ENCODE results near the gene SLC19A3.
"Not testable (repeated sequence)": the region's sequence is repeated elsewhere in the genome, so short reads cannot be mapped to it uniquely, and the experiment has no call there.

Gene SLC19A3

GRCh38 chr2:227717687-227718567 lies at the start of gene SLC19A3:
TSS of gene SLC19A3 (minus strand) at chr2:227718028. CDS start at chr2:227702318, 15,710 bp downstream.
- DNase-seq, result peak; percentile 44

- DNase-seq, result peak; percentile 59
Observed at GRCh38 chr2:227766373-227766883, 48.6 kb upstream of the SLC19A3 start.

DNA sequence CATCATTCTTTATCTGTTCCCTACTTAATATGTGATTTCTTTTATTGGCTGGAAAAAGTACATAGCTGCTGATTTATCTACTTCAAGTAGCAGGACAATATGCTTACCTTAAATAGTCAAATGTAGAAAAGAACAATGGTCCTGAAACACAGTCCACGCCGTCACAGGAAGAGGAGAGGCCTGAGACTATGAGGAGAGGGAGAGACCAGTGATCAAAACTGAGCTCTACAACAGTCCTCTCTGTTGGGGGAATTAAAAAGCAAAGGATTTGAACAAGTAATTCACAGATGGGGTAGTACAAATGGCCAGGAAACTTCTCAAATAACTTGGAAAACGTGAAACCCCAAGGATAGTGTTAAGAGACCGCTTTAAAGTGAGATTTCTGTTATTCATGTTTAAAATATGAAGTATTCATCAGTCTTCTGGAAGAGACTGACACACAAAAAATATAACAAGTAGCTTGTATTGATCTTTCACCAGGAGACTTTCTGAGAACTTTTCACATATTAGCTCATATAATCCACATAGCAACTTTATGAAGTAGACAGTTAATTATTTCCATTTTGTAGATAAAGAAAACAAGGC lies 48.1 kb upstream of the SLC19A3 start:
- DNase-seq, result no peak

DNA sequence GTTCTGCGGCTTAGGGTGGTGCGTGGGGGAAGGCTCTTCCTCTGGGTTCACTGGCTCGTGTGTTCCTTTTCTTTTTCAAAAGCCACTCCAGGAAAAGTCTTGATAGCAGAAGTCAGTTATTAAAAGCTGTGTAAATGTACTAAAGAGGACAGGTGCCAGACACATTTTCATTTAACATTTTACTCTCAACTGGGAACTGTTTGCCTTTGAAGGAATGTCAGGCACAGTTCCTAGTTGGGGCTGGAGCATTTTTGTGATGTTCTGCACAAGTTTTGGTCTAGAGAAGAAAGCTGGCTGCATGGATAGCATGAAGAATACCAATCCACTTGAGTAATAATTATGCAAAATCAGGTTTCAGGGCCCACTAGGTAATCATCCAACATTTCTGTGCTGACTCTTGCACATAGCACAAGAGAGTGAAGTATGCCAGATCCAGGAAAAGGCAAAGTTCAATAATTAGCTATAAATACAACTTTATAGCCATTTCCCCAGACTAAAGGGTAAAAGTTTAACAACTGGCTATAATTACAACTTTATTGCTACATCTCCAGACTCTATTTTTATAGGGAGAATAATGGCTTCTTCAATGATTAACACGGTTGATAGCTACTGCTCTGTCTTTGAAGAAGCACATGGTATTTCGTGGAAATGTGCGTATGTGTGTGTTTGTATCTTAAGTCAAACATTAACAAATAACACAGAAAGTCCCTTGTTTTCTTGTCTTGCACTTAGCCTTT lies 44.1 kb upstream of the SLC19A3 start:
- no peak for DNase-seq

DNA sequence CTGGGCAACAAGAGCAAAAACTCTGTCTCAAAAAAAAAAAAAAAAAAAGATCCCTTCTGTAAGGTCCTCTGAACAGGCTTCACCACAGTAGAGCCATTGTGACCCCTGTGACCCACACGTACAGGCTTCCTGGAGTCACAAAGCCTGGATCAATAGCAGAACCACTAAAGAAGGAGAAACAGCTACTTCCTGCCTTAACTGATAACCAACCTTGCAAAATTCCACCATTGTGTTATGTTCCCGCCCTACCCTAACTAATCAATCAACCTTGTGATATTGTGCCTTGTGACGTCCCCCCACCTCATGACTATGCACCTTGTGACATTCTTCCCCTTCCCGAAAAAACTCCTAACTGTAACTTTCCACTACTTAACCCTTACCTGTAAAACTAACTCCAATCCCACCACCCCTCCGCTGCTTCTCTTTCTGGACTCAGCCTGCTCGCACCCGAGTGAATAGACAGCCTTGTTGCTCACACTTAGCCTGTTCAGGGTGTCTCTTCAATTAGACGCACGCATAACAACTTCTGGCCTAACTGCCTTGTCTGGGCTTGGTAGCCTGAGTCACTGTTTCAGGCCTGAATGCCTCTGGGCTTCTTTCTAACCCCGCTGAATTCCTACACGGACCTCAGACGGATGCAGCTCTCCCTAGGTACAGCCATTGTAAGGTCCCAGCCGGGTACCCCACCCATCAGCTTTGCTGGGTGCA lies 41.7 kb upstream of the SLC19A3 start:
- no peak for DNase-seq

DNA sequence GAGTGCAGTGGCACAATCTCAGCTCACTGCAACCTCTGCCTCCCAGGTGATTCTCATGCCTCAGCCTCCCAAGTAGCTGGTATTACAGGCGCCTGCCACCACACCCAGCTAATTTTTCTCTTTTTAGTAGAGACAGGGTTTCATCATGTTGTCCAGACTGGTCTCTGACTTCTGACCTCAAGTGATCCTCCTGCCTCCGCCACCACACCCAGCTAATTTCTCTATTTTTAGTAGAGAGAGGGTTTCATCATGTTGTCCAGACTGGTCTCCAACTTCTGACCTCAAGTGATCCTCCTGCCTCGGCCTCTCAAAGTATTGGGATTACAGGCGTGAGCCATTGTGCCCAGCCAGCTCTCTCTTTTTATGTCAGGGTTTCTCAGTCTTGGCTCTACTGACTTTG lies 38.4 kb upstream of the SLC19A3 start:
- DNase-seq, result not testable (repeated sequence)

- DNase-seq, result no peak
Observed at GRCh38 chr2:227748079-227748478, 30.3 kb upstream of the SLC19A3 start.

DNA sequence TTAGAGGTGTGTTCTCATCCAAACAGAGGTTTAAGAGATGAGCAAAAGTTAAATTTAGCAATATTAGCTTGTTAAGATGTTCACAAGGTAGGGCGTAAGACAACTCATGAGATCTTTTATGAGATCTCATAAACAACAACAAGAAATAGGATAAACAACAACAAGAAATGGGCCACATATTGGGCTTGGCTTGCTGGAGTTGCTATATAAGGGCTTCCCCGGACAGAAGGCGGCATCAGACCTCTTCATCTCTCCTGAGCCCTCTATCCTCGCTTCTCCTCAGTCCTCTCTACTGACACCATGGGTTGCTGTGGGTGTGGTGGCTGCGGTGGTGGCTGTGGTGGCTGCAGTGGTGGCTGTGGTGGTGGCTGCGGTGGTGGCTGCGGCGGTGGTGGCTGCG lies 27.8 kb upstream of the SLC19A3 start, which contains the start of gene SCYGR8:
TSS of gene SCYGR8 (plus strand) at position 301 of the 400 bp plus-strand sequence. CDS start at position 301, 0 bp downstream.
- DNase-seq, result no peak

DNA sequence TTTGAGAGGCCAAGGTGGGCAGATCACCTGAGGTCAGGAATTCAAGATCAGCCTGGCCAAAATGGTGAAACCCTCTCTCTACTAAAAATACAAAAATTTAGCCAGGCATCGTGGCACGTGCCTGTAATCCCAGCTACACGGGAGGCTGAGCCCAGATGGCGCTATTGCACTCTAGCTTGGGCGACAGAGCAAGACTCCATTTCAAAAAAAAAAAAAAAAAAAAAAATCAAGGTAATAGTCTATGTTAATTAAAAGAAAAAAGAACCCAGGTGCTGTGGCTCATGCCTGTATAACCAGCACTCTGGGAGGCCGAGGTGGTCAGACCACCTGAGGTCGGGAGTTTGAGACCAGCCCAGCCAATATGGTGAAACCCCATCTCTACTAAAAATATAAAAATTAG lies 22.9 kb upstream of the SLC19A3 start:
- not testable (repeated sequence) for DNase-seq

DNA sequence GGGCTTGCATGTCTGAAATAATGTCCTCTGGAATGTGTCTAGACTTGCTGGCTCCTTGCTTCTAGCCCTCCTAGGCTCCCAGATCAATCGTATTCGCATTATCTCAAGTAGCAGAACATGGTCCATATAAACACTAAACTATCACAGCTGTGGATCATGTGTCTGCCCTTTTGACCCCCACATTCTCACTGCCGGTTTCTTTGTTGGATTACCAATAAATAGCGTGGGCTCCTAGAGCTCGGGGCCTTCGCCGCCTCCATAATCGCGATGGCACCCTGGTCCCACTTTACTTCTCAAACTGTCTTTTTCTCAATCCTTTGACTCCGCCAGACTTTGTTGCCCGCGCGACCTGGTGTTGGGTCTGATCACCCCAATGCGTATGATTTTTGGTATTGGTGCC lies 21.5 kb upstream of the SLC19A3 start:
- DNase-seq, result no peak

GRCh38 chr2:227728035-227728434 lies 10.2 kb upstream of the SLC19A3 start, which contains the start of gene SCYGR7:
TSS of gene SCYGR7 (plus strand) at chr2:227728335. CDS start at chr2:227728335, 0 bp downstream.
- no peak for DNase-seq

GRCh38 chr2:227724394-227725039 lies 6.7 kb upstream of the SLC19A3 start, which contains the start of gene SCYGR6:
TSS of gene SCYGR6 (minus strand) at chr2:227724757. CDS start at chr2:227724757, 0 bp downstream.
- no peak for DNase-seq

DNA sequence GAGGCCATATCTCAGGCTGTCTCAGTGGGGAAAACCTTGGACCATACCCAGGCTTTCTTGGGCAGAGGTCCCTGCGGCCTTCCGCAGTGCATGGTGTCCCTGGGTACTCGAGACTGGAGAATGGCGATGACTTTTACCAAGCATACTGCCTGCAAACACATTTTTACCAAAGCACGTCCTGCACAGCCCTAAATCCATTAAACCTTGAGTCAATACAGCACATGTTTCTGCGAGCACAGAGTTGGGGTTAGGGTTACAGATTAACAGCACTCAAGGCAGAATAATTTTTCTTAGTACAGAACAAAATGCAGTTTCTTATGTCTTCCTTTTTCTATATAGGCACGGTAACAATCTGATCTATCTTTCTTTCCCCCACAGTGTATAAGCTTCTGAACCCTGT lies 5.0 kb upstream of the SLC19A3 start:
- DNase-seq, result not testable (repeated sequence)

DNA sequence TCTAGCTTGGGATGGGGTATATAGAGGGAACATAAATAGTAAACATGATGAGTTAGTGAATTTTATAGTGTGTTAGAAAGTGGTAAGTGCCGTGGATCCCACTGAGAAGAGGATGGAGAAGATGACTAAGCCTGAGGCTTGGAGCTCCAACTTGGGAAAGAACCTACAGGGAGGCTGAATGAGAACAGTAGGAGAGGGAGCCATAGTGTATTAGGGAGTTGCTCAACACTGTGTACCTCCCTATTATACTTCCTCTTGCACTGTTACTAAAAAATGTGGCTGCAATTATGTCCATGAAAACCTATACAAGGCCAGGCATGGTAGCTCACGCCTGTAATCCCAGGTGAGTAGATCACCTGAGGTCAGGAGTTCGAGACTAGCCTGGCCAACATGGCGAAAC lies 2.9 kb upstream of the SLC19A3 start:
- DNase-seq, result no peak

DNA sequence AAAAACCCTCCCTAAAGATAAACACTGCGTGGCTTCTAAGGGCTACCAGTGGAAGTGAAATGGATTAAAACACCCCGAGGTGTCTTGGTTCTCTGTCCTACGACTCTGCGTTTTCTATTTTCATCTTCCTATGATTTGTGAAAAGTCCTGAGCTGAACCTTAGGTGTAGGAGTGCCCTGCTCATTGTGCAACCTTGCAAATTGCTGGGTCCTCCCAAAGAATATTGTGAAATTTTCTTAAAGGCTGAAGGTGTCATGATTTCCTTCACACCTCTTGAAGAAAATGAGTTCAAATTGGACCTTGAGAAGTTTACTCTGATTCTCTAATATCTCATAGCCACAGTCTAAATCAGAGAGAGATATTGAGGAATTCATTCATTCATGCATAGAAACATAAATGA lies 1.8 kb upstream of the SLC19A3 start:
- no peak for DNase-seq

GRCh38 chr2:227716501-227716900 lies 1.3 kb downstream of the SLC19A3 start:
- no peak for DNase-seq

DNA sequence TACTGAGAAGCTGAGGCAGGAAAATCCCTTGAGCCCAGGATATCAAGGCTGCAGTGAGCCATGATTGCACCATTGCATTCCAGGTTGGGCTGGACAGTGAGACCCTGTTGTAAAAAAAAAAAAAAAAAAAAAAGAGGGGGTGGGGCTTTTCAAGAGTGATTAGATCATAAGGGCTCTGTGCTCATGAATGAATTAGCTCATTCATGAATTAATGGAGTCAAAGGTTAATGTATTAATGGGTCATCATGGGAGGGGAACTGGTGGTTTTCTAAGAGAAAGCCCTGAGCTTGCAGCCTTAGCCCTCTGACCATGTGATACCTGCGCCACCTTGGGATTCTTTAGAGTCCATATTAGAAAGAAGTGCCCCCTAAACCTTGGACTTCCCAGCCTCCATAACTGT lies 4.5 kb downstream of the SLC19A3 start:
- no peak for DNase-seq

DNA sequence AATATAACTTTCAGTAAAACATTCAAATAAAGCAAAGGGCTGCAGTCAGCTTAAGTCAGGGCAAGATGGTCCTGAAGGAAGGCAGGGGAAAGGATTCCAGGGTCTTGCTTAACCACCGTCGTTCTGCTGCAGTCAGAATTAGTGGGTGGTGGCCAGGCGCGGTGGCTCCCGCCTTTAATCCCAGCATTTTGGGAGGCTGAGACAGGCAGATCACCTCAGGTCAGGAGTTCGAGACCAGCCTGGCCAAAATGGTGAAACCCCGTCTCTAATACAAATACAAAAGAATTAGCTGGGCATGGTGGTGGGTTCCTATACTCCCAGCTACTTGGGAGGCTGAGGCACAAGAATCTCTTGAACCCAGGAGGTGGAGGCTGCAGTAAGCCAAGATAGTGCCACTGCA lies 6.8 kb downstream of the SLC19A3 start:
- no peak for DNase-seq

DNA sequence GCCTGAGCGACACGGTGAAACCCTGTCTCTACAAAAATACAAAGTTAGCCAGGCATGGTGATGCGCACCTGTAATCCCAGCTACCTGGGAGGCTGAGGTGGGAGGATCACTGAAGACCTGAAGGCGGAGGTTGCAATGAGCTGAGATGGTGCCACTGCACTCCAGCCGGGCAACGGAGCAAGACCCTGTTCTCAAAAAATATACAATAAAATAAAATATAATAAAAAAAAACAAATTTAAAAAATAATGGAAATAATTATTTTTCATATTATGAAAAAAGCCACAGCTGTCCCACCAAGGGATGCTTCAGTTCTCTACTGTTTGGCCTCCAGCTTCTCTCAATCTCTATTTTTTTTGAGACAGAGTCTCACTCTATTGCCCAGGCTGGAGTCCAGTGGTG lies 10.4 kb downstream of the SLC19A3 start:
- no peak for DNase-seq

- DNase-seq, result no peak
Observed at GRCh38 chr2:227706859-227707258, 11.0 kb downstream of the SLC19A3 start.

GRCh38 chr2:227703961-227704360 lies 13.9 kb downstream of the SLC19A3 start:
- no peak for DNase-seq

GRCh38 chr2:227703280-227703732 lies 14.5 kb downstream of the SLC19A3 start:
- DNase-seq, result no peak

All from NCI-H1105 treated with DMSO at 0.1 percent for 48 hours (cell line).